ENCODE results near the gene CASTOR1. TPM values are rescaled to one million over a fixed set of nuclear protein-coding genes. Genes with fewer than 3 reads are reported as not detected.
A peak's percentile ranks its signal among the peaks of the same experiment; 100 is the strongest.
"Not testable (repeated sequence)": the region's sequence is repeated elsewhere in the genome, so short reads cannot be mapped to it uniquely, and the experiment has no call there.

Gene CASTOR1
- total RNA-seq, result 10 to 100 TPM in 3 of 4 donors, 1 to 10 TPM in 1; 7.1 to 47.9 (median 21.0) TPM

- TF ChIP-seq CTCF (IDR thresholded peaks at IDR 0.05), result no peak
- peak; percentile 91 for ATAC-seq (ENCODE audit: low FRiP score)
- peak; percentile 85 for DNase-seq (ENCODE audit: low spot score)
Measured at GRCh38 chr22:30289141-30289979, at the start of gene CASTOR1. Gene CASTOR1, minus strand, starts transcription at chr22:30289505. Its CDS starts 8 bp downstream, at chr22:30289497.

GRCh38 chr22:30338802-30339201, 49.5 kb upstream of the CASTOR1 start:
- no peak for TF ChIP-seq CTCF (IDR thresholded peaks at IDR 0.05)
- no peak for ATAC-seq (ENCODE audit: low FRiP score)
- no peak for DNase-seq (ENCODE audit: low spot score)

- DNase-seq (ENCODE audit: low spot score); ATAC-seq (ENCODE audit: low FRiP score): not testable (repeated sequence)
Measured at GRCh38 chr22:30338341-30338740, 49.0 kb upstream of the CASTOR1 start.

- ATAC-seq (ENCODE audit: low FRiP score), result no peak
- no peak for DNase-seq (ENCODE audit: low spot score)
- no peak for TF ChIP-seq CTCF (IDR thresholded peaks at IDR 0.05)
Measured at GRCh38 chr22:30337461-30337778, 48.1 kb upstream of the CASTOR1 start.

- TF ChIP-seq CTCF (IDR thresholded peaks at IDR 0.05), result no peak
- no peak for ATAC-seq (ENCODE audit: low FRiP score)
- no peak for DNase-seq (ENCODE audit: low spot score)
Measured at GRCh38 chr22:30336752-30337460, 47.6 kb upstream of the CASTOR1 start.

GRCh38 chr22:30335236-30335635, 45.9 kb upstream of the CASTOR1 start:
- TF ChIP-seq CTCF (IDR thresholded peaks at IDR 0.05), result no peak
- DNase-seq (ENCODE audit: low spot score), result no peak
- ATAC-seq (ENCODE audit: low FRiP score), result no peak

GRCh38 chr22:30334646-30335045, 45.3 kb upstream of the CASTOR1 start:
- ATAC-seq (ENCODE audit: low FRiP score) (no peak), DNase-seq (ENCODE audit: low spot score) (no peak)

More at GRCh38 chr22:30334646-30335045, 45.3 kb upstream of the CASTOR1 start:
- no peak for TF ChIP-seq CTCF (IDR thresholded peaks at IDR 0.05)
